ENCODE measurements around the gene BOC.

- no peak for TF ChIP-seq EZH2 (IDR thresholded peaks at IDR 0.05; ENCODE audit: insufficient read depth, poor library complexity, severe bottlenecking)
- no peak for TF ChIP-seq EZH2phosphoT487 (IDR thresholded peaks at IDR 0.05; ENCODE audit: insufficient read depth, low read depth)
These were observed 62.4 kb downstream of the BOC start for GRCh38 chr3:113273604-113274378.
